Peyer's patch (tissue), 4 donors: ENCODE data around the gene YPEL1.

Source experiments
- POLR2A ChIP-seq, 2 donors: fragments of 450-650 bp; IDR thresholded peaks; one replicate each; pipeline ENCODE4 v1.5.1; 2017; ENCODE audit warnings: antibody characterized with exemption in 2 of 2, mild to moderate bottlenecking in 2 of 2, moderate library complexity in 2 of 2
- TF ChIP-seq, protein P1 (sequence below), 6 experiments: fragments of 450-650 bp in 4 of 6; fragments of 200-600 bp in 2 of 6; sonication (generic) in 1 of 6; IDR thresholded peaks; one replicate each; pipeline ENCODE4 v1.5.1; 2017 to 2019; ENCODE audit warnings: antibody characterized with exemption in 6 of 6, mild to moderate bottlenecking in 3 of 6, moderate library complexity in 1 of 6

DNA sequence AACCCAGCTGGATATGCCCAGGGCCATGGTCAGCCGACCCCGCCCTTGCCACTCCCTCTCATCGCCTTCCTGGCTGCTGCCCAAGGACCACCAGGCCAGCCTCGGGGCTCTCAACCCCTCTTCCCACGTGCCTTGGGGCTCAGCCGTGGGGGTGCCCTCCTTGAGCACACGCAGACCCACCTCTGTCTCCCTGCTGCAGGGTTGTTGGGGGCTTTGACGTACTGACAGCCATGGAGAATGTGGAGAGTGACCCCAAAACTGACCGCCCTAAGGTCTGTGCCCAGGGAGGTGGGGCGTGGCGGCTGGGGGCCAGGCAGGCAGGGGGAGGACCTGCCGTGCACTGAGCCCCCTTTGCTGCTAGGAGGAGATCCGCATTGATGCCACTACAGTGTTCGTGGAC is 41.2 kb downstream of the YPEL1 start:
- TF ChIP-seq, protein P1, sequence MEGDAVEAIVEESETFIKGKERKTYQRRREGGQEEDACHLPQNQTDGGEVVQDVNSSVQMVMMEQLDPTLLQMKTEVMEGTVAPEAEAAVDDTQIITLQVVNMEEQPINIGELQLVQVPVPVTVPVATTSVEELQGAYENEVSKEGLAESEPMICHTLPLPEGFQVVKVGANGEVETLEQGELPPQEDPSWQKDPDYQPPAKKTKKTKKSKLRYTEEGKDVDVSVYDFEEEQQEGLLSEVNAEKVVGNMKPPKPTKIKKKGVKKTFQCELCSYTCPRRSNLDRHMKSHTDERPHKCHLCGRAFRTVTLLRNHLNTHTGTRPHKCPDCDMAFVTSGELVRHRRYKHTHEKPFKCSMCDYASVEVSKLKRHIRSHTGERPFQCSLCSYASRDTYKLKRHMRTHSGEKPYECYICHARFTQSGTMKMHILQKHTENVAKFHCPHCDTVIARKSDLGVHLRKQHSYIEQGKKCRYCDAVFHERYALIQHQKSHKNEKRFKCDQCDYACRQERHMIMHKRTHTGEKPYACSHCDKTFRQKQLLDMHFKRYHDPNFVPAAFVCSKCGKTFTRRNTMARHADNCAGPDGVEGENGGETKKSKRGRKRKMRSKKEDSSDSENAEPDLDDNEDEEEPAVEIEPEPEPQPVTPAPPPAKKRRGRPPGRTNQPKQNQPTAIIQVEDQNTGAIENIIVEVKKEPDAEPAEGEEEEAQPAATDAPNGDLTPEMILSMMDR (IDR thresholded peaks at IDR 0.05), result no peak
- no peak for TF ChIP-seq POLR2A (IDR thresholded peaks at IDR 0.05)
